B cell (primary cell): ENCODE data around the gene HMGN3.

Experiments used
- EZH2 ChIP-seq: IDR thresholded peaks from 2 replicates; pipeline ENCODE4 v1.6.1; 2012; ENCODE audit warnings: borderline replicate concordance, low read depth, mild to moderate bottlenecking, moderate library complexity, low read length; ENCODE audit not compliant: insufficient read depth, poor library complexity, severe bottlenecking
- TF ChIP-seq, protein P1 (sequence below): fragments of 200-600 bp; IDR thresholded peaks from one replicate; pipeline ENCODE4 v1.8.0; 2022; ENCODE audit warnings: antibody characterized with exemption, mild to moderate bottlenecking

DNA sequence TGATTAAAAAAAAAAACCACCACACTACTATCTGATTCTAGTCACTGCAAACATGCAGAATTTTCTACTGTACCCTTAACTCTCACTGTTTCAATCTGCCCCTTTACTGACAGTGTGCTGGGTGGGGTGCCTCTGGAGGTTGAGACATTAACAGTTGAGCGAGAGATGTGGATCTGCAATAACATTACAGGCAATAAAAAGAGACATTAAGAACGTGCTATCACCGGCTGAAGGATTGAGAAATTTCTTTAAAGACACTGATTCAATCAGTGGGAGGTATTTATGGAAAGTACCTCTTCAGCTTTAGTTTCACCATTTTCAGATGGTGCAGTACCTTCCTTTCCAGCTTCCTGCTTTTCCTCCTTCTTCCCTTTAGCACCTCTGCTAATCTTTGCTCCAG, 32.5 kb downstream of the HMGN3 start:
- TF ChIP-seq, protein P1, sequence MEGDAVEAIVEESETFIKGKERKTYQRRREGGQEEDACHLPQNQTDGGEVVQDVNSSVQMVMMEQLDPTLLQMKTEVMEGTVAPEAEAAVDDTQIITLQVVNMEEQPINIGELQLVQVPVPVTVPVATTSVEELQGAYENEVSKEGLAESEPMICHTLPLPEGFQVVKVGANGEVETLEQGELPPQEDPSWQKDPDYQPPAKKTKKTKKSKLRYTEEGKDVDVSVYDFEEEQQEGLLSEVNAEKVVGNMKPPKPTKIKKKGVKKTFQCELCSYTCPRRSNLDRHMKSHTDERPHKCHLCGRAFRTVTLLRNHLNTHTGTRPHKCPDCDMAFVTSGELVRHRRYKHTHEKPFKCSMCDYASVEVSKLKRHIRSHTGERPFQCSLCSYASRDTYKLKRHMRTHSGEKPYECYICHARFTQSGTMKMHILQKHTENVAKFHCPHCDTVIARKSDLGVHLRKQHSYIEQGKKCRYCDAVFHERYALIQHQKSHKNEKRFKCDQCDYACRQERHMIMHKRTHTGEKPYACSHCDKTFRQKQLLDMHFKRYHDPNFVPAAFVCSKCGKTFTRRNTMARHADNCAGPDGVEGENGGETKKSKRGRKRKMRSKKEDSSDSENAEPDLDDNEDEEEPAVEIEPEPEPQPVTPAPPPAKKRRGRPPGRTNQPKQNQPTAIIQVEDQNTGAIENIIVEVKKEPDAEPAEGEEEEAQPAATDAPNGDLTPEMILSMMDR: no peak
- no peak for TF ChIP-seq EZH2
